Mucosa of descending colon (tissue), 3 donors: ENCODE data around the gene MPPE1. TPM values are rescaled to one million over a fixed set of nuclear protein-coding genes. Genes with fewer than 3 reads are reported as not detected.

Source experiments
- ATAC-seq: fragments of 200-7000 bp; cut with Tn5 transposase; one replicate; pipeline ENCODE4 v1.9.1; 2020; ENCODE audit warnings: mild to moderate bottlenecking, moderate library complexity
- DNase-seq, 3 donors: peaks; one replicate each; pipeline ENCODE4 v3.0.0-alpha.2; 2020
- H3K36me3 ChIP-seq: fragments of 200-600 bp; one replicate; pipeline ENCODE4 v1.8.0; 2021; ENCODE audit warnings: low read depth, mild to moderate bottlenecking
- H3K4me1 ChIP-seq: fragments of 200-600 bp; one replicate; pipeline ENCODE4 v1.8.0; 2021; ENCODE audit warnings: low read depth, mild to moderate bottlenecking
- H3K4me3 ChIP-seq: fragments of 200-600 bp; one replicate; pipeline ENCODE4 v1.8.0; 2021; ENCODE audit warnings: mild to moderate bottlenecking
- H3K9me3 ChIP-seq: fragments of 200-600 bp; one replicate; pipeline ENCODE4 v1.8.0; 2021; ENCODE audit warnings: mild to moderate bottlenecking
- CTCF ChIP-seq: fragments of 200-600 bp; IDR thresholded peaks from one replicate; pipeline ENCODE4 v1.8.0; 2022; ENCODE audit warnings: antibody characterized with exemption, mild to moderate bottlenecking
- intact Hi-C, 2 donors: fragments of 100-400 bp; cut with DNase I in 1 of 2; cut with micrococcal nuclease in 1 of 2; formaldehyde crosslinking; loops; one replicate each; pipeline versions ENCODE4 v1.11.0 to v1.11.1; 2022; cut with DNase I, micrococcal nuclease
- total RNA-seq, 3 donors: library from RNA; stranded (reverse); fragmentation: NEBNext Ultra II Directional in 2 of 3; extraction: Animal tissue kit (Norgen Biotek cat#: 25700) in 2 of 3; gene quantifications; one replicate each; pipeline versions ENCODE4 v1.2.1 to v1.2.4, GENCODE V29; 2021 to 2023
- donor health status: DM: no; HTN: no; CAD: no; lungs with moderate emphysema.
- donor health status: DM: no; HTN: no; CAD: no.
- donor health status: DM: no; HTN: yes; CAD: no.

MPPE1 gene
- total RNA-seq, 3 donors from 2014 or later = 56.7 to 103 (median 68.8) TPM

DNA sequence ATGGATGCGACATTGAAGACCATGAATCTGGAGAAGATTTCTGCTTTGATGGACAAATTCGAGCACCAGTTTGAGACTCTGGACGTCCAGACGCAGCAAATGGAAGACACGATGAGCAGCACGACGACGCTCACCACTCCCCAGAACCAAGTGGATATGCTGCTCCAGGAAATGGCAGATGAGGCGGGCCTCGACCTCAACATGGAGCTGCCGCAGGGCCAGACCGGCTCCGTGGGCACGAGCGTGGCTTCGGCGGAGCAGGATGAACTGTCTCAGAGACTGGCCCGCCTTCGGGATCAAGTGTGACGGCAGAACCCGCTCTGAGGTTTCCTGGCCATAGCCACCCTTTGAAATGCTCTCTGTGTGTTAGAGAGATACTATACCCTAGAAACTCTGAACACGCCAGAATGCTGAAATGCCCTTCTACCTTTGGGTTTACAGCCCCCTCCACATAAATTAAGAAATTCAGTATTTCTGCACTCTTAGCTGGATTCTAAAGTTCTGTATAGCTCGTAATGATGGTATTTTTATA, 56.2 kb downstream of the MPPE1 start:
- TF ChIP-seq CTCF = no peak
- peak; percentile 54 for ATAC-seq
- Histone ChIP-seq H3K4me1 (peaks cover 21% of the 10 kb centered on the region), H3K4me3 (peak overlapping the region; percentile 54), H3K9me3 (no peaks in the 10 kb centered on the region), H3K36me3 (no peaks in the 10 kb centered on the region)
- intact Hi-C loops = loop anchor here (10.0 kb wide), 1 partner anchor 53 kb away; the partner anchor contains the start of gene MPPE1 (in 2 of the 2)
- peak; percentile 57 to 78 (median 72) for DNase-seq

GRCh38 chr18:11851146-11851805, 56.8 kb downstream of the MPPE1 start, which contains the start of gene CHMP1B:
Gene CHMP1B, plus strand, starts transcription at chr18:11851413. Its CDS starts 99 bp downstream, at chr18:11851512.
- intact Hi-C loops = loop anchor here (10.0 kb wide), 1 partner anchor 54 kb away; the partner anchor contains the start of gene MPPE1 (in 2 of the 2)
- H3K4me1 ChIP-seq = peaks cover 18% of the 10 kb centered on the region
- ATAC-seq (peak; percentile 97), DNase-seq (peak; percentile 99 to 100 (median 99))
- H3K36me3 ChIP-seq = no peaks in the 10 kb centered on the region
- H3K9me3 ChIP-seq = no peaks in the 10 kb centered on the region
- no peak for TF ChIP-seq CTCF
- H3K4me3 ChIP-seq = peak within 1 kb of the TSS; percentile 54

GRCh38 chr18:11850821-11851145, 57.3 kb downstream of the MPPE1 start:
- intact Hi-C loops = loop anchor here (10.0 kb wide), 1 partner anchor 54 kb away; the partner anchor contains the start of gene MPPE1 (in 2 of the 2)
- Histone ChIP-seq H3K36me3 (no peaks in the 10 kb centered on the region), H3K9me3 (no peaks in the 10 kb centered on the region), H3K4me3 (peak overlapping the region; percentile 54), H3K4me1 (peaks cover 16% of the 10 kb centered on the region)
- DNase-seq (no peak), ATAC-seq (peak; percentile 15)
- no peak for TF ChIP-seq CTCF

DNA sequence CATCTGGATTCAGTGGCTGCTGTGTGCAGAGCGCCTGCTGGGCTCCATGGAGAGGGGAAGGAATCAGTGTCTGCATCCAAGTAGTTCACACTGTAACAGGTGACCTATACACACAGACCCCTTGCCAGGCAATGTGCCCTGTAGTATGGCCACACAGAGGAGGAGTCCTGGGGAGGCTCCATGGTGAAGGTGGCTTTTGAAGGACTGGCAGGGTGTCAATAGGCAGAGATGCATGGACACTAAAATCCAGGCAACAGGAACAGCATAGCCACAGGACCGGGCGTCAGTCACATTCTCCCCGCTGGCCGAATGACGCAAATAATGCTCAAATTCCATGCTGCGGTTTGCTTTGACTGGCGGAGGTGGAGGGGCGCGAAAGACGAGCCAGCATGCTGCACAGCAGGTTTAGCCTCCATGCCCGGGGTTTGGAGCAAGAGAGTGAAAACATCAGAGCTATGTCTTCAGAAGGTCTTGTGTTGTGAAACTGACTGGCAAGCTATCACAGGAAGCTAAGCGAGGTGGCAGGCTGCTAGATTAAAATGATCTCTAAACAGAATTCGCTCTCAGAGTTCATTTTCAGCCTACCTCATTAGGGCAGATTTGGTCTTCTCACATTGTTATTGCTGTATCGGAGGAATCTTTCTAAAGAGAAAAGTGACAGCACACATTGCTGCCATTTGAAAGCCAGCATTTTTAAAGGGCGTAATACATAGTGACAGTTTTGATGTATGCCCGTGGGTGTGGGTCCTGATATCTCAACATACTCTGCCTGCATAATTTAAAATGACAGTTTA, 58.1 kb downstream of the MPPE1 start:
- no peak for TF ChIP-seq CTCF
- ATAC-seq = peak; percentile 38
- Histone ChIP-seq H3K36me3 (no peaks in the 10 kb centered on the region), H3K9me3 (no peaks in the 10 kb centered on the region), H3K4me1 (peaks cover 16% of the 10 kb centered on the region), H3K4me3 (no peak overlapping the region)
- intact Hi-C loops = loop anchor here (10.0 kb wide), 1 partner anchor 55 kb away; the partner anchor contains the start of gene MPPE1 (in 2 of the 2)
- DNase-seq = peak; percentile 56 to 73 (median 65)

DNA sequence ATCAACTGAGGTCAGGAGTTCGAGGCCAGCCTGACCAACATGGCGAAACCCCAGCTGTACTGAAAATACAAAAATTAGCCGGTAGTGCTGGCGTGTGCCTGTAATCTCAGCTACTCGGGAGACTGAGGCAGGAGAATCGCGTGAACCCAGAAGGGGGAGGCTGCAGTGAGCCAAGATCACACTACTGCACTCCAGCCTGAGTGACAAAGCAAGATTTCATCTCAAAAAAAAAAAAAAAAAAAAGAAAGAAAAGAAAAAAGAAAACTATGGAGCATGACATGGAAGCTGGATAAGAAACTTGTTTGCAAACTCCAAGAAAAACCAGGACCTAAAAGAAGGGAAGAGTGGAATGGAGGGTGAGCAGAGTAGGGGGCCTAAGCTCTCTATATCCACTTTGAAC, 58.8 kb downstream of the MPPE1 start:
- intact Hi-C loops = no loop called here
- Histone ChIP-seq H3K9me3 (no peaks in the 10 kb centered on the region), H3K36me3 (no peaks in the 10 kb centered on the region), H3K4me1 (peaks cover 16% of the 10 kb centered on the region), H3K4me3 (no peak overlapping the region)
- TF ChIP-seq CTCF = no peak
- DNase-seq (no peak), ATAC-seq (no peak)
